Left renal cortex interstitium (tissue), 4 donors: ENCODE results near the gene SLC25A44. TPM values are rescaled to one million over a fixed set of nuclear protein-coding genes. Genes with fewer than 3 reads are reported as not detected.

ENCODE experiments used
- DNase-seq, 4 donors: peaks; one replicate each; pipeline ENCODE4 v3.0.0-alpha.2; 2013; ENCODE audit warnings: low read depth in 4 of 4, low spot score in 2 of 4, missing footprints in 1 of 4
- polyA plus RNA-seq, 4 donors: library from polyadenylated mRNA; unstranded; fragments of 120-200 nt; gene quantifications; one replicate each; pipeline ENCODE4 v1.2.1, GENCODE V29; 2013; ENCODE audit not compliant: insufficient read length in 4 of 4

Gene SLC25A44
- polyA plus RNA-seq, 4 donors, result 23.5 to 32.0 (median 28.6) TPM

- DNase-seq, result no peak
Measured at GRCh38 chr1:156232201-156232894, 38.4 kb downstream of the SLC25A44 start.

- DNase-seq, result no peak
Measured at GRCh38 chr1:156233426-156234127, 39.7 kb downstream of the SLC25A44 start.

- no peak for DNase-seq
Measured at GRCh38 chr1:156236164-156236563, 42.3 kb downstream of the SLC25A44 start.

DNA sequence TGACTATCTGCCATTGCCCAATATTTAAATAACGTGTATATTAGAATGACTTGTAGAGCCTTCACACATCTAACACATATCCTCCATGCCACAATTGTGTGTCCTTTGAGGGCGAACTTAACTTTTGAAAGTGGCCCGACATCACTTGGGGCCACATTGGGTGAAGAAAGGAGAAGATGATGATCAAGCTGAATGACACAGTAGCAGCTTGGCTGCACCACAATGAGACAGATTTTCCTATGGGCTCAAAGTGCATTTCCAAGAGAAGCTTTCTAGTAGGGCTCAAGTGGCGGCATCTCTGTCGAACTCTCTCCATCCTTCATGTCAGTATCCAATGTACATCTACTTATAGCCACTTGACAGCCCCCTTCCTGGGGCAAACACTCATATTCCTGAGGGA lies 44.3 kb downstream of the SLC25A44 start:
- DNase-seq, result no peak

GRCh38 chr1:156241311-156241811 lies 47.5 kb downstream of the SLC25A44 start:
- DNase-seq, result no peak

- no peak for DNase-seq
Measured at GRCh38 chr1:156241926-156242325, 48.0 kb downstream of the SLC25A44 start, which contains the start of gene BGLAP. BGLAP (plus strand) TSS chr1:156242184; CDS start chr1:156242232, 48 bp downstream.

GRCh38 chr1:156242738-156243137 lies 48.8 kb downstream of the SLC25A44 start:
- no peak for DNase-seq

- DNase-seq, result no peak
Measured at GRCh38 chr1:156244126-156244525, 50.2 kb downstream of the SLC25A44 start.

DNA sequence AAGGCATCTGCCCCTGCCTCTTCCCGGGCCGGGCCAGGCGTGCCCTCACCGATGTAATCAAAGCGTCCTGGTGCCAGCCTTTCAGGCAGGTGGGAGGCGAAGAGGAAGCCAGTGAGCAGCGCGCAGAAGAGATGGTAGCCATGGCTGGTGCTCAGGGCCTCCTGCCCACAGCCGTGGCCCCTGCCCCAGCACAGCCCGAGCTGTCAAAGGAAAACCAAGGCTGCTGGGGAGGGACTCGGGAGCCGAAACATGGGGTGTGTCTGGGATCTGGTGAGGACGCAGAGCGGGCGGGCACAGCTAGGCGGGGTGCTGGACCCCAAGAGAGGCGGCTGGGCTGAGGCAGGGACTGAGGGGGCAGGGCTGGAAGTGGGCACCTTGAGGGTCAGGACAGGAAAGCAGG lies 50.8 kb downstream of the SLC25A44 start:
- DNase-seq, result no peak

DNA sequence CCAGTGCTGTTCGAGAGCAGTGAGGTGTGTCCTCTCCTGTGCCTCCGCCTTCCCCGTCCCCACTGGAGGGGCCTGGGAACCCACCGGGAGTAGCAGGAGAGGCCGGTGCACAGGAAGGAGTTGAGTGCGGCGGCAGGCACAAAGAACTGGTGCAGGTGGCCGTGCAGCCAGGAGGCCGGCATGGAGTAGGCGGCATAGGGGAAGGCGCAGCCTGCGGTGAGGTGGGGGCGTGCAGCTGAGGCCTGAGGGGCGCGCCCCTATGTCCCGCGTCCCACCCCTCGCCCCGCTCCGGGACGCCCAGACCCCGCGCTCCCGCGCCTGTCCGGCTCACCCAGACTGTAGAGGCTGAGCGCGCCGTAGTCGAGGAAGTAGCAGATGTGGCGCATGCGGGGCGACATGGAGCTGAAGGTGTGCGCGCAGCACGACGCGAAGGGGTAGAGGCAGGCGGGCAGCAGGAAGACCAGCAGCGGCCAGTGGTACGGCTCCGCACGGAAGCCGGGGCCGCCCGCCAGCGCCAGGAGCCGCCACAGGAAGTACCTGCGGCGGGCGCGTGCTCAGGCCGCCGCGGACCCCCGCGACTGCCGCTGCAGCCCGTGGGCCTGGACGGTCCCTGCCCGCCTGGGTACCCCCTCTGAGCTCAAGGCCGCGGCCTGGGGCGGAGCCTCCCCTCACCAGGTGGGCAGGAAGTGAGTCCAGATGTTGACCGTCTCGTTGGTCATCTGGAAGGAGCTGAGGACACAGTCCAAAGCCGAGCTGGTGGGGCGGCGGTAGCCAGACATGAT lies 51.7 kb downstream of the SLC25A44 start:
- peak in 1 of 4 donors; percentile 13 for DNase-seq

DNA sequence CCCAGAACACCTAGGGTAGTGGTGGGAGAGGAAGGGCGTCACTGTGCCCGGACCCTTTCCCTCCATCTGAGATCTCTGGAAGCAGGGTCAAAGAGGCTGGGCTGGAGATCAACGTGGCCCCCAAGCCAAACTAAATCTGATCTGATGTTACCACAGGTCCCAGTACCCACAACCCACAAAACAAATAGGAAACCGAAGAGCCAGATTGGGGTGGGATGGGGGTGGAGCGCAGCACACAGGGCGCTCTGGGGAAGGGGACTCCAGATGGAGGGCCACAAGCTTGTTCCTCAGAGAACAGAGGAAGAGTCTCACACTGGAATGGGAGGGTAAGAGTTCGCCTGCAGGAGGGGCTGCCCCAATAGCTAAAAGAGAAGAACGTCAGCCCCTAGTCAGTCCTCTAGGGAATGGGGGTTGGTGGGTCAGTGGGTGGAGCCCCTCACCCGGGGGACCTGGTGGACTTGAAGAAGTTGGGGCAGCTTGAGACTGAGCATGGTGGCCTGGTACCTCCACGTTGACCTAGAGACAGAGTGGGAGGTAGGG lies 52.4 kb downstream of the SLC25A44 start:
- DNase-seq, result no peak

DNA sequence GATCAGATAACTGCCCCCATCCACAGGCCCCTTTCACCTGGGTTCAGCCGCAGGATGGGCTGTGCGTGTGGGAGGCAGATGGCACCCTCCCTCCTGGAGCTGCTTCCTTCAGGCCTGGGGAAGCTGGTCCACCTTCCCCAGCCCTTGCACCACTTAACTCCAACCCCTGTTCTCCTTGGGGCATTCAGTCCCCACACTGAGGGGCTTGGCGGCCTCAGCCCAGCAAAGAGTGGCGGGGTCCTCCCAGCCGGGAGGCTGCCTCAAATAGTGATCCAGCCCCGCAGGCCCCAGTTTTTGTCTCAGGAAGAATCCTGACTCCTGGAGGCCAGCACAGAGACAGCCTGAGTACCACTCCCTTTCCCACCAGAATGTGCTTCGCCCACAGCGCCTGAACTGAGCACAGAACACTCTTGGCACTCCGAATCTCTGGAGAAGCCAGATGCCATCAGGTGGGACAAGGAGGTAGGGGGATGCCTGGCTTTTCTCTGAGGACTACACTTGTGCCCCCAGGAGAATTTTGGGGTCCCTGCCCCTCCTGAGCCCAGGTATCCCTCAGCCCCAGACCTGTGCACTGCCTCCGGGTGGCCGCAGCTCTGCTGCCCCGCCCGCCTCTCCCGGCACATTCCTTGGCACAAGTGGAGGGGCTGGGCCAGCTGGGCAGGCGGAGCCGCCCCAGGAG lies 53.0 kb downstream of the SLC25A44 start:
- DNase-seq, result no peak

DNA sequence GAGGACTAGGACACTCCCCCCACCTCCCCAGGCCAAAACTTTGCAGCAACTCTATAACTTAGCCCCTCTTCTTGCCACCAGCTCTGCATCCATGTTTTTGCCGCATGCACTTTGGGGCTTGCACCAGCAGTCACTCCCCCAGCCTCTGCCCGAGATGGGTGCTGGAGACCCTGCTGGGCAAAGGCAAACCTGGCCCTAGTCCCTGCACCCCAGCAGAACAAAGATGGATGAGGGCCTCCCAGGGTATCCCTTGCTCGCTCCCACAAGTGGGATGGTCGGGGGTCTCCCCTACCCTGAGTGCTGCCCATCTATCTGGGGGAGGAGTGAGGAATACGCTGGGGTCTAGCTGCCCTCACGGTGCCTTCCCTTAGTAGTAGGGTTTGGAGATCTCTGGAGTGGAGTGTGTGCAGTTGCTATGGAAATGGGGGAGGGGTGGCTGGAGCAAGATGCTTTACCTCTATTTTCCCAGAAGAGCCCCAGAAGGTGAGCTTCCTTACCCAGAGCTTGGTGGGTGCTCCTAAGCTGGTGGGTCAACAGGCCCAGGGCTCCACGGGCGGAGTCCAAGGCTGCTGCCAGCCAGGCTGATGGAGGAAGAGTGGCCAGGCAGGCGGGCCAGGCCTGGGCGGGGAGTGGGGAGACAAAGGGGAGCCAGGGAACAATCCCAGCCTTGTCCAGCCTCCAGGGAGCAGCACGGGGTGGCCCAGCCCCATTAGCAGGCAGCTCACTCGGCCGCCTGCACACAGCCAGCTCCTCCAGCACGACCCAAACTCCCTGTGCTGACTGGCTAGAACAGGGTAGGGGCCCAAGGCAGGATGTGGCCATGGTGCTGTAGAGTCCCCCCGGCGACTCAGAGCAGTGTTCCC lies 53.8 kb downstream of the SLC25A44 start, which contains the start of gene PAQR6:
Gene PAQR6 (minus strand): TSS at position 597 of the 863 bp plus-strand sequence. CDS start 1,325 bp downstream, outside the sequence.
- DNase-seq, result no peak

DNA sequence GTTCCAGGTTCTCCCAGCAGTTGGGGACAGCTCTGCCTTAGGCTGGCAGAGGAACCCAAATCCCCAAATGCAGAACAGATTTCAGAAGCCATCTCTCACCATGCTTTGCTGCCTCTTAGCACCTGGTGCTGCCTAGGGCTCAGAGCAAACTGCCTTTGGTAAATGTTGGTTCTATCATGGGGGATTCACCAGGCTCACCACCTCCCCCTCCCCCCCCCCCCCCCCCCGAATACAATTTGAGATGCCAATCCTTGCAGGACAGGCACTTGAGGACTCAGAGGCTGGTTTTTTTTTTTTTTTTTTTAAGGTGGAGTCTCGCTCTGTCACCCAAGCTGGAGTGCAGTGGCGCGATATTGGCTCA lies 54.4 kb downstream of the SLC25A44 start:
- DNase-seq, result no peak

- no peak for DNase-seq
Measured at GRCh38 chr1:156249593-156249992, 55.7 kb downstream of the SLC25A44 start.

- no peak for DNase-seq
Measured at GRCh38 chr1:156251527-156251926, 57.6 kb downstream of the SLC25A44 start.

GRCh38 chr1:156253634-156254033 lies 59.7 kb downstream of the SLC25A44 start:
- no peak for DNase-seq

- no peak for DNase-seq
Measured at GRCh38 chr1:156257711-156258110, 63.8 kb downstream of the SLC25A44 start.

- no peak for DNase-seq
Measured at GRCh38 chr1:156258859-156259258, 65.0 kb downstream of the SLC25A44 start.
